Measurements from ENCODE around the gene CHST8. TPM values are rescaled to one million over a fixed set of nuclear protein-coding genes. Genes with fewer than 3 reads are reported as not detected.
"Not testable (repeated sequence)": the region's sequence is repeated elsewhere in the genome, so short reads cannot be mapped to it uniquely, and the experiment has no call there.

The CHST8 gene
- total RNA-seq, 1 donor from 2014 or later = not detected

- DNase-seq (ENCODE audit: low read depth) = not testable (repeated sequence)
Observed at GRCh38 chr19:33618363-33618762, 3.4 kb upstream of the CHST8 start.

- no peak for DNase-seq (ENCODE audit: low read depth)
Observed at GRCh38 chr19:33618884-33619283, 2.9 kb upstream of the CHST8 start.

GRCh38 chr19:33620611-33621010 is 1.1 kb upstream of the CHST8 start:
- no peak for DNase-seq (ENCODE audit: low read depth)

- no peak for DNase-seq (ENCODE audit: low read depth)
Observed at GRCh38 chr19:33621065-33621785, 528 bp upstream of the CHST8 start.

GRCh38 chr19:33622505-33622808 is 704 bp downstream of the CHST8 start:
- DNase-seq (ENCODE audit: low read depth) = no peak

- DNase-seq (ENCODE audit: low read depth) = no peak
Observed at GRCh38 chr19:33622809-33623511, 1.2 kb downstream of the CHST8 start.

GRCh38 chr19:33624586-33624985 is 2.8 kb downstream of the CHST8 start:
- no peak for DNase-seq (ENCODE audit: low read depth)

- DNase-seq (ENCODE audit: low read depth) = no peak
Observed at GRCh38 chr19:33627526-33627925, 5.8 kb downstream of the CHST8 start.

- DNase-seq (ENCODE audit: low read depth) = no peak
Observed at GRCh38 chr19:33627962-33628839, 6.4 kb downstream of the CHST8 start.

- DNase-seq (ENCODE audit: low read depth) = no peak
Observed at GRCh38 chr19:33628921-33629825, 7.4 kb downstream of the CHST8 start.

GRCh38 chr19:33629826-33630375 is 8.1 kb downstream of the CHST8 start:
- no peak for DNase-seq (ENCODE audit: low read depth)

GRCh38 chr19:33630880-33631608 is 9.3 kb downstream of the CHST8 start:
- no peak for DNase-seq (ENCODE audit: low read depth)

- DNase-seq (ENCODE audit: low read depth) = no peak
Observed at GRCh38 chr19:33631609-33631973, 9.8 kb downstream of the CHST8 start.

- DNase-seq (ENCODE audit: low read depth) = no peak
Observed at GRCh38 chr19:33634361-33635091, 12.8 kb downstream of the CHST8 start.

- DNase-seq (ENCODE audit: low read depth) = no peak
Observed at GRCh38 chr19:33638167-33639034, 16.6 kb downstream of the CHST8 start.

GRCh38 chr19:33639035-33639681 is 17.4 kb downstream of the CHST8 start:
- no peak for DNase-seq (ENCODE audit: low read depth)

GRCh38 chr19:33640773-33641172 is 19.0 kb downstream of the CHST8 start:
- DNase-seq (ENCODE audit: low read depth) = no peak

GRCh38 chr19:33641261-33641660 is 19.5 kb downstream of the CHST8 start:
- no peak for DNase-seq (ENCODE audit: low read depth)
